Measurements from ENCODE around the gene IL26. TPM values are rescaled to one million over a fixed set of nuclear protein-coding genes. Genes with fewer than 3 reads are reported as not detected.

Gene IL26, protein sequence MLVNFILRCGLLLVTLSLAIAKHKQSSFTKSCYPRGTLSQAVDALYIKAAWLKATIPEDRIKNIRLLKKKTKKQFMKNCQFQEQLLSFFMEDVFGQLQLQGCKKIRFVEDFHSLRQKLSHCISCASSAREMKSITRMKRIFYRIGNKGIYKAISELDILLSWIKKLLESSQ
- total RNA-seq (under 1 TPM in 1 of 5 donors, not detected in 4; 0.39 TPM), total RNA-seq (0 to 1.5 (median 0.07) reads per million in 29 experiments)
- 0.53 TPM for total RNA-seq (2013)

- no peaks in the 10 kb centered on the region for H3K27me3 ChIP-seq (replicated peaks in 1 of 2; ENCODE audit: control insufficient read depth in 2 of 2, extremely low read depth in 1 of 2, insufficient read depth in 2 of 2, low read length in 1 of 2)
- Mint-ChIP-seq H3K27me3 (peaks cover 0 to 3% of the 10 kb centered on the region in 2 donors), H3K27ac (no peak within 1 kb of the TSS), H3K9me3 (no peaks in the 10 kb centered on the region), H3K4me1 (peaks cover 7 to 17% (median 8%) of the 10 kb centered on the region in 3 donors), H3K36me3 (no peaks in the 10 kb centered on the region), H3K4me3 (no peak within 1 kb of the TSS)
- no peaks in the 10 kb centered on the region for H3K36me3 ChIP-seq (ENCODE audit: control insufficient read depth in 2 of 2, extremely low read depth in 1 of 2, insufficient read depth in 1 of 2, low read length in 1 of 2)
- CTCF ChIA-PET = interaction anchor here (0.6 to 4.4 kb wide), 5 partner anchors 22 to 510 kb away, joined by 3 to 69 read pairs (median 5); no protein-coding TSS in a partner anchor
- peaks cover 0 to 4% of the 10 kb centered on the region in 2 experiments for H3K4me1 ChIP-seq (ENCODE audit: control insufficient read depth in 1 of 2, extremely low read depth in 1 of 2, insufficient read depth in 2 of 2, low read length in 2 of 2)
- no CpG with 5 or more reads among the region's 8 CpGs for WGBS (ENCODE audit: insufficient coverage)
- ATAC-seq (replicated peaks in 1 of 4) = peak in 1 of 4 experiments; percentile 40
- DNase-seq = peak in 1 of 35 experiments; percentile 15
- H3K9me3 ChIP-seq = no peaks in the 10 kb centered on the region
- H3K27ac ChIP-seq (ENCODE audit: low read length) = no peak within 1 kb of the TSS
- no peak within 1 kb of the TSS for H3K4me3 ChIP-seq (ENCODE audit: control insufficient read depth in 1 of 2, extremely low read depth in 1 of 2, low read length in 1 of 2)
- POLR2A ChIA-PET = no interaction called here
These were observed at the start of gene IL26 for GRCh38 chr12:68225576-68226476. Gene IL26, minus strand, starts transcription at chr12:68225810. Its CDS starts 54 bp downstream, at chr12:68225756.

- H3K27me3 ChIP-seq (replicated peaks in 1 of 2; ENCODE audit: control insufficient read depth in 2 of 2, extremely low read depth in 1 of 2, insufficient read depth in 2 of 2, low read length in 1 of 2) = no peaks in the 10 kb centered on the region
- no peak overlapping the region for H3K4me3 ChIP-seq (ENCODE audit: control insufficient read depth in 1 of 2, extremely low read depth in 1 of 2, low read length in 1 of 2)
- Mint-ChIP-seq H3K4me1 (peaks cover 5 to 10% (median 7%) of the 10 kb centered on the region in 3 donors), H3K4me3 (no peak overlapping the region), H3K27ac (no peak overlapping the region), H3K36me3 (no peaks in the 10 kb centered on the region), H3K9me3 (no peaks in the 10 kb centered on the region), H3K27me3 (no peaks in the 10 kb centered on the region)
- DNase-seq (no peak), ATAC-seq (replicated peaks in 1 of 4) (no peak)
- POLR2A ChIA-PET = interaction anchor here in 1 of 2 donors (0.6 kb wide), 1 partner anchor 343 kb away, joined by 3 read pairs; no protein-coding TSS in a partner anchor
- no peaks in the 10 kb centered on the region for H3K9me3 ChIP-seq
- H3K36me3 ChIP-seq (ENCODE audit: control insufficient read depth in 2 of 2, extremely low read depth in 1 of 2, insufficient read depth in 1 of 2, low read length in 1 of 2) = no peaks in the 10 kb centered on the region
- H3K4me1 ChIP-seq (ENCODE audit: control insufficient read depth in 1 of 2, extremely low read depth in 1 of 2, insufficient read depth in 2 of 2, low read length in 2 of 2) = no peaks in the 10 kb centered on the region
- CTCF ChIA-PET = no interaction called here
- no peak overlapping the region for H3K27ac ChIP-seq (ENCODE audit: low read length)
These were observed 47.1 kb upstream of the IL26 start for GRCh38 chr12:68272732-68273131.

- ChIA-PET POLR2A (no interaction called here), CTCF (no interaction called here)
- no peaks in the 10 kb centered on the region for H3K36me3 Mint-ChIP-seq
- ATAC-seq (replicated peaks in 1 of 4) = no peak
- no peaks in the 10 kb centered on the region for H3K27me3 ChIP-seq (replicated peaks in 1 of 2; ENCODE audit: control insufficient read depth in 2 of 2, extremely low read depth in 1 of 2, insufficient read depth in 2 of 2, low read length in 1 of 2)
- H3K9me3 ChIP-seq = no peaks in the 10 kb centered on the region
- H3K27ac Mint-ChIP-seq = no peak overlapping the region
- DNase-seq = no peak
- H3K4me1 Mint-ChIP-seq = peaks cover 0 to 4% (median 4%) of the 10 kb centered on the region in 3 donors
- no peaks in the 10 kb centered on the region for H3K27me3 Mint-ChIP-seq
- H3K9me3 Mint-ChIP-seq = no peaks in the 10 kb centered on the region
- H3K4me1 ChIP-seq (ENCODE audit: control insufficient read depth in 1 of 2, extremely low read depth in 1 of 2, insufficient read depth in 2 of 2, low read length in 2 of 2) = no peaks in the 10 kb centered on the region
- no peak overlapping the region for H3K4me3 Mint-ChIP-seq
- H3K4me3 ChIP-seq (ENCODE audit: control insufficient read depth in 1 of 2, extremely low read depth in 1 of 2, low read length in 1 of 2) = no peak overlapping the region
- H3K27ac ChIP-seq (ENCODE audit: low read length) = no peak overlapping the region
- WGBS (ENCODE audit: insufficient coverage) = 90% methylated on average over 5 of the region's 8 CpGs
- no peaks in the 10 kb centered on the region for H3K36me3 ChIP-seq (ENCODE audit: control insufficient read depth in 2 of 2, extremely low read depth in 1 of 2, insufficient read depth in 1 of 2, low read length in 1 of 2)
These were observed 45.7 kb upstream of the IL26 start for GRCh38 chr12:68271346-68271745.

GRCh38 chr12:68270358-68270757 lies 44.7 kb upstream of the IL26 start:
- Mint-ChIP-seq H3K27ac (no peak overlapping the region), H3K9me3 (no peaks in the 10 kb centered on the region), H3K27me3 (peaks cover 0 to 4% of the 10 kb centered on the region in 2 donors), H3K36me3 (no peaks in the 10 kb centered on the region), H3K4me1 (peaks cover 0 to 4% (median 2%) of the 10 kb centered on the region in 3 donors), H3K4me3 (no peak overlapping the region)
- POLR2A ChIA-PET = no interaction called here
- no peak overlapping the region for H3K27ac ChIP-seq (ENCODE audit: low read length)
- no peaks in the 10 kb centered on the region for H3K36me3 ChIP-seq (ENCODE audit: control insufficient read depth in 2 of 2, extremely low read depth in 1 of 2, insufficient read depth in 1 of 2, low read length in 1 of 2)
- 100% methylated on average over 1 of the region's 3 CpGs for WGBS (ENCODE audit: insufficient coverage)
- H3K27me3 ChIP-seq (replicated peaks in 1 of 2; ENCODE audit: control insufficient read depth in 2 of 2, extremely low read depth in 1 of 2, insufficient read depth in 2 of 2, low read length in 1 of 2) = no peaks in the 10 kb centered on the region
- no peak overlapping the region for H3K4me3 ChIP-seq (ENCODE audit: control insufficient read depth in 1 of 2, extremely low read depth in 1 of 2, low read length in 1 of 2)
- DNase-seq (no peak), ATAC-seq (replicated peaks in 1 of 4) (no peak)
- H3K9me3 ChIP-seq = no peaks in the 10 kb centered on the region
- CTCF ChIA-PET = interaction anchor here in 1 of 2 donors (1.4 kb wide), 1 partner anchor 9 kb away, joined by 3 read pairs; no protein-coding TSS in a partner anchor
- no peaks in the 10 kb centered on the region for H3K4me1 ChIP-seq (ENCODE audit: control insufficient read depth in 1 of 2, extremely low read depth in 1 of 2, insufficient read depth in 2 of 2, low read length in 2 of 2)

DNA sequence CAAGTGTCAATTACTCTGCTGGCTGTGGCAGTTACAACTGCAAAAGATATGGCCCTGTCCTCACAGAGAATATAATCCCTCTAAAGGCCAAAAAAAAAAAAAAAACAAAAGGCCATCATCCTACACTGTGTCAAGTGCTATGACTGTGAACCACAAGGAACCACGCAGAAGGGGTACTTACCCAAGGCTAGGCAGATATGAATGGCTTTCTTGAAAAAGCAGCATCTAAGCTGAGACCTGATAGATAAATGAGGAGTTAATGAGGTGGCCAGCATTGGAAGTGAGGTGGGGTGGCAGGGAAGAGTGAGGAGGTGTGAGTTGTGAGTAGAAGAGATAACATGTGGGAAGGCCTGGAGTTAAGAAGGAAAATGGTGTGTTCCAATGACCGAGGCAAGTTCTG lies 44.2 kb upstream of the IL26 start:
- no peaks in the 10 kb centered on the region for H3K4me1 ChIP-seq (ENCODE audit: control insufficient read depth in 1 of 2, extremely low read depth in 1 of 2, insufficient read depth in 2 of 2, low read length in 2 of 2)
- DNase-seq (no peak), ATAC-seq (replicated peaks in 1 of 4) (no peak)
- H3K36me3 ChIP-seq (ENCODE audit: control insufficient read depth in 2 of 2, extremely low read depth in 1 of 2, insufficient read depth in 1 of 2, low read length in 1 of 2) = no peaks in the 10 kb centered on the region
- no peak overlapping the region for H3K4me3 Mint-ChIP-seq
- no peaks in the 10 kb centered on the region for H3K36me3 Mint-ChIP-seq
- WGBS (ENCODE audit: insufficient coverage) = 60% methylated on average over 1 of the region's 2 CpGs
- no peak overlapping the region for H3K4me3 ChIP-seq (ENCODE audit: control insufficient read depth in 1 of 2, extremely low read depth in 1 of 2, low read length in 1 of 2)
- peaks cover under 1 to 4% of the 10 kb centered on the region in 2 donors for H3K27me3 Mint-ChIP-seq
- POLR2A ChIA-PET = interaction anchor here in 1 of 2 donors (0.6 kb wide), 1 partner anchor 408 kb away, joined by 5 read pairs; no protein-coding TSS in a partner anchor
- peaks cover 0 to 4% (median 2%) of the 10 kb centered on the region in 3 donors for H3K4me1 Mint-ChIP-seq
- H3K9me3 ChIP-seq = no peaks in the 10 kb centered on the region
- CTCF ChIA-PET = interaction anchor here (0.6 to 1.4 kb wide), 2 partner anchors 9 to 183 kb away, joined by 3 to 7 read pairs; no protein-coding TSS in a partner anchor
- no peaks in the 10 kb centered on the region for H3K27me3 ChIP-seq (replicated peaks in 1 of 2; ENCODE audit: control insufficient read depth in 2 of 2, extremely low read depth in 1 of 2, insufficient read depth in 2 of 2, low read length in 1 of 2)
- no peaks in the 10 kb centered on the region for H3K9me3 Mint-ChIP-seq
- H3K27ac Mint-ChIP-seq = no peak overlapping the region
- no peak overlapping the region for H3K27ac ChIP-seq (ENCODE audit: low read length)

DNA sequence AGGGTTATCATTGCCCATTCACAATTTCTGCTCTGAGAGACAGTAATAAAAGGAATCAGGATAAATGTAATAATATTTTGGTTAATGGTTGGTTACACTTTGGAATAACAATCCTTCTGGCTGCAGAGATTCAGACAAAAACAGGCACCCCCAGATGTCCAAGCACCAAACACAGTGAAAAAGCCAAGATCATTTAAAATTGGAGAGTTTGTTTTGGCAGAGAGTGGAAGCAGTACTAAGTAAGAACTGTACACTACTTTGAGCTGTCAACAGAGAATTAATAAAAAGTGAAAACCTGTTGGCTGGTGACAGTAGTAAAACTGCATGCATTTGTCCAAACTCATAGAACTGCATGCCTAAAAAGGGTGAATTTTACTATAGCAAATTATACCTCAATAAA lies 43.4 kb upstream of the IL26 start:
- DNase-seq (no peak), ATAC-seq (replicated peaks in 1 of 4) (no peak)
- H3K27me3 Mint-ChIP-seq = peaks cover 1 to 4% of the 10 kb centered on the region in 2 donors
- Histone ChIP-seq H3K27me3 (replicated peaks in 1 of 2; ENCODE audit: control insufficient read depth in 2 of 2, extremely low read depth in 1 of 2, insufficient read depth in 2 of 2, low read length in 1 of 2) (no peaks in the 10 kb centered on the region), H3K36me3 (ENCODE audit: control insufficient read depth in 2 of 2, extremely low read depth in 1 of 2, insufficient read depth in 1 of 2, low read length in 1 of 2) (no peaks in the 10 kb centered on the region), H3K4me1 (ENCODE audit: control insufficient read depth in 1 of 2, extremely low read depth in 1 of 2, insufficient read depth in 2 of 2, low read length in 2 of 2) (no peaks in the 10 kb centered on the region), H3K27ac (ENCODE audit: low read length) (no peak overlapping the region), H3K4me3 (ENCODE audit: control insufficient read depth in 1 of 2, extremely low read depth in 1 of 2, low read length in 1 of 2) (no peak overlapping the region), H3K9me3 (no peaks in the 10 kb centered on the region)
- no peaks in the 10 kb centered on the region for H3K36me3 Mint-ChIP-seq
- no peak overlapping the region for H3K27ac Mint-ChIP-seq
- ChIA-PET CTCF (interaction anchor here (0.6 kb wide), 2 partner anchors 45 to 184 kb away, joined by 7 read pairs; no protein-coding TSS in a partner anchor), POLR2A (interaction anchor here in 1 of 2 donors (0.6 kb wide), 1 partner anchor 409 kb away, joined by 5 read pairs; no protein-coding TSS in a partner anchor)
- peaks cover 0 to 4% (median 2%) of the 10 kb centered on the region in 3 donors for H3K4me1 Mint-ChIP-seq
- no peaks in the 10 kb centered on the region for H3K9me3 Mint-ChIP-seq
- no peak overlapping the region for H3K4me3 Mint-ChIP-seq

All from T-cell (primary cell).